NCI-H146 (cell line): ENCODE data around the gene RETNLB.

Source experiments
- DNase-seq: peaks from one replicate; lab custom pipeline; 2025; lab: John Stamatoyannopoulos, UW

The RETNLB gene, protein sequence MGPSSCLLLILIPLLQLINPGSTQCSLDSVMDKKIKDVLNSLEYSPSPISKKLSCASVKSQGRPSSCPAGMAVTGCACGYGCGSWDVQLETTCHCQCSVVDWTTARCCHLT

DNA sequence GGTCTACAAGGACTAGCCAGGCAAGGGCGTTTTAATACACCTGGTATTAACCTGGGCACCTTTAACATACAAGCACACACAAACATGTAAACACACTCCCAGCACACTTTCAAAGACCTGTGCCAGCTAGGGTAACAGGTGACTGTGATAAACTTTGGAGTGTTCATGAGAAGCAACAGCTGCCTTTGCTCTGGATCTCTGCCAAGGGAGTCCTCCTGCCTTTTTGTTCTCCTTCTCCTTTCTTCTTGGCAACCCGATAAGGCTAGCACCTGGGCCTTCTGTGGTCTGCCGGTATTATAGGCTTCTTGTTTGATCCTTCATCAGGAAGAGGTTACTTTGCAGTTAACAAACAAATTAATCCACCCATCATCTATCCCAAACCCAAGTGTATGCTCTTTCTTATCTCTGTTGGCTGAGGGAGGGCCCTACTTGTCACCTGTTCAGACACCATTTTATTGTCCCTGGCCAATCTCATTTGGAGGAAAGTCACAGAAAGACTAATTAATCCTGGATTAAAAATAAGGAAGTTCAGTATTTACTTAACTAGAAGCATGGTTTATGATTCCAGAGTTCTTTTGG, at the start of gene RETNLB:
RETNLB (minus strand) TSS at position 7 of the 579 bp plus-strand sequence. CDS start 225 bp downstream, outside the sequence.
- DNase-seq = peak; percentile 100

DNA sequence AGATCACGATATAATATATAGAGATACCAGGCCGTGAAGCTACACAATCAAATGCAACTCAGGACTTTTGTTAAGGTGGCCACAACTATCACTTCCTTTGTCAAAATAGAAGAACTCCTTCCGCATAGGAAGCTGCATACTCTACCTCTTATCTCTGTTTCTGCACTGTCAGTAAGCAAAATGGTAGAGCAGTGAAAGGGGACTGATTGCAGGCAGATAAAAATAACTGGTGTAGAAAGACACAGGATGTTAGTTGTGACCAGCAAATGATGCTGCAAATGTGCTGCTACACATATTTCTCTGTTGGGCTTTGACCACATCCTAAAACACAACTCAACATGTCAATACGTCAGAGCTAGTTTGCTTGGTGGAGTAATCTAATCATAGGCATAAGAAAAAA, 49.1 kb upstream of the RETNLB start:
- DNase-seq = no peak

DNA sequence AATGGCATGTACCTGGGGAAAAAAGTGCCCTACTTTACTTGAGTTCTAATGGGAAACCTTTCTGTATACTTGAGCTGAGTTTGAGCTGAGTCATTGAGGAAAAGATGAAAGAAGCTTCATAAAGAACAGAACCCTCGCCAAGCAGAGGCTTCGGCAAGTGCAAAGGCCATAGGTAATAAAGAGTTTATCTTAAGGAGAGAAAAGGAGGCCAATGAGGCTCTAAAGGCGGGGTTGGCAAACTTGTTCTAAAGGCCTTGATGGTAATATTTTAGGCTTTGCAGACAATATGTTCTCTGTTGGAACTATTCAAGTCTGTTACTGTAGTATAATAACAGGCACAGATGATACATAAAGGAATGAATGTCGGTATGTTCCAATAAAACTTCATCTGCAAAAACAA, 47.8 kb upstream of the RETNLB start:
- DNase-seq = no peak

DNA sequence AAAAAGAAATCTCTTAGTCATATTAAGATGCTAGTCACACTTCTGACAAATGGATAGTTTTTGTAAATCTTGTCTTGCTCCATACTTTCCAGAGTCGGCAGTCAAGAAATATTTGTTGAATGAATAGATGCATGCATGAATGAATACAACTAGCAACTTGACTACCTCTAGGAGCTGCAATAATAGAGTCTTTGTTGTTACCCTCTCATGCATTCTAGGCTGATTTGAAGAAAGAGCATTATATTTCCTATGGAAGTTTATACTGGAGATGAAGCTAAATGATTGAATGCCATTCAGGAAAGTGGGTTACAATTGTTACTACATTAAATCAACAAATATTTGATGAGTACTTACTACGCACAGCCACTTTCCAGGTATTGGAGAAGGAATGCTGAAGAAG, 47.2 kb upstream of the RETNLB start:
- no peak for DNase-seq

DNA sequence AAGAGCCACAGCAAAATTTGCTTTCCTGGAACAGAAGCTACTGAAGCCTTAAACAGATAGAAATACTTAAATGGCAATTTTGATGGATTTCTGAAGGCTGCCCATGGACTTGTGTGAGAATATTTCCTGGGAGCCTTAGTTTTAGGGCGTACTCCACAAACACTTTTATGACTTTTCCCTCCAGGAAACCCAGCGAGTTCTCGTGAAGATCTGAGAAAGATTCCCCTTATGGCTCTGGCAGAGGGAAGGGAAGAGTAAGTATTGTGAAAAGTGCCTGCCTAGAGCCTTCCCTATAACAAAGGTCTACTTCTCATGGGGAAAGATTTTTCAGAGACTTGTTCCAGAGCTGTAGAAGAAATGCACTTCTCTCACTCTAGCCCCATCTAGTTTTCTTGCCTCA, 34.3 kb upstream of the RETNLB start:
- DNase-seq = no peak

DNA sequence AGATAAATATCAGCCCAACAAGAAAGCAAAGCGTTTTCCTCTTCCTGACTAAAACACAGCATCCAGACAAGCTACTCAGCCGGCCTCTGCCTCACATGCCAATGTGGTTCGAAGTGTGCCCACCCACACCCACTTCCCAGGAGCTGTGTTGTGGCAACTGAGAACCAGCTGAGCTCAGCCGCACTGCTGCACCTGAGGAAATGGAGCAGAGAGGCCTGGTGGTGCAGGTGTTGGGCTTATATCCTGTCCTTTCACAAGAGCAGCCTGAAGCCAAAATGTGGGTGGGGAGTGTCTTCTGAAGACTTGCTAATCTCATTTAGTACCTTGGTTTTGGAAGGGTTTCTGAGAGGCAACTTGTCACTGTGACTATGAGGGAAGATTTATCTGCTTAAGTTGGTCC, 23.0 kb upstream of the RETNLB start:
- DNase-seq = no peak

DNA sequence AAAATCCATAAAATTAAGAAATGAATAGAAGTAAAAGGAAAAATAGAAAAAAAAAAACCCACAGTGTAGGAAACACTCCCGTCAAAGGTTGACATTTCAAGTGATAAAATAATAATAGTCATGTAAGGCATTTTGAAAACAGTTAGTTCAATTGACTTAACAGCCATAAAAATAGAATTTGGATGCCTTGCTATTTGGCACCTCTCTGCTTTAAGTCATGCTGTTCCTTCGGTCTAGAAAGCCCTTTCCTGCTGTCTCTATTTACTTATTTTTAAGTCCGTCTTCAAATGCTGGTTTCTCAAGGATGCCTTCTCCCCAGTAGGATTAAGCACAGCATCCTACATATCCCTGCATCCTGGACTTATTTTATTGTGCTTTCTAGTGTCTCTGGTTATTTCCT, 22.3 kb upstream of the RETNLB start:
- DNase-seq = no peak

DNA sequence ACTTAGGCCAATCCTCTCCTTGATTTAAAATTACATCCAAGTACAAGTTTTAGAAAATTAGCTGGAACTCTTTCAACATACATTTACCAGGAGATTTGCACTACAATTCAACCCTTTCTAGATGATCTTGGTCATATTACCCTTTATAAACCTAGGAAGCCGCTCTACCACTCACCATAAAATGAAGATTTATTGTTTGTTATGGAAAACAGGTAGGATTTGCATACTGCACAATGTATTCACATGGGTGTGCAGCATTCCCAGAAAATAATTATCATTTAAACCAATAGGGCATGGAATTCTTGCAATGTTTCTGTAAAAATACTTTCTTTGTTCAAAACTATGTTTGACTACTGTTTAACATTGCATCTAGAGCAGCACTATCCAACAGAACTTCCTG, 18.4 kb upstream of the RETNLB start:
- no peak for DNase-seq

DNA sequence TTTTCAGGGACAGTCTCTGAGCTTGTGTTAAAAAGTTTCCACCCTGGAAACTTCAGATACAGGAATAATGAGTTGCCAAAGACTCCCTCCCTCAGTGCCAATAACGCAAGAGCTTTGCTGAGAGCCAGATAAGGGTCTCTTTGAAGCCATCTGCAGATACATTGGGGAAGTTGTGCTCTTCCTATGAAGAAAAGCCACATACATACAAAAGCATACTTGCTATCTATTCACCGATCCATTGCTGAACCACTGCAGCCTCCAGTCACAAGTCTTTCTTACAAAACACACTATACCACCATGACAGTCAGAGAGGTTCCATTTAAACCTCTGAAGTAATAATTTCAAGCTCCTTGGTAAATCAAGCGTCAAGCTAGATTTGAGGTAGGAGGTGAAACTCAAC, 10.0 kb upstream of the RETNLB start:
- no peak for DNase-seq

DNA sequence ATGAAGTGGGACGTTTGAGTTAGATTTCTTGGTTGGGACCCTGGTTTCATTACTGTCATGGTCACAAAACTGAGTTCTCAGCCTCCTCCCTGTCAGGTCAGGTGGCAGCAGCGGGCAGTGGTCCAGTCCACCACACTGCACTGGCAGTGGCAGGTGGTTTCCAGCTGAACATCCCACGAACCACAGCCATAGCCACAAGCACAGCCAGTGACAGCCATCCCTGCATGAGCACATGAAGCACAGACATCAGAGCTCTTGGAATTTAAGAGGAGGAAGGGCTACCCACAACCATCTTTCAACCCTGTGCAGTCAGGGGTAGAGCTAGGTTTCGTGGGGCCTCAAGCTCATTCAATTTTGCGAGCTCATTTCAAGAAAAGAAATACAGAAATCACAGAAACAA, 1.5 kb downstream of the RETNLB start:
- DNase-seq = peak; percentile 61

DNA sequence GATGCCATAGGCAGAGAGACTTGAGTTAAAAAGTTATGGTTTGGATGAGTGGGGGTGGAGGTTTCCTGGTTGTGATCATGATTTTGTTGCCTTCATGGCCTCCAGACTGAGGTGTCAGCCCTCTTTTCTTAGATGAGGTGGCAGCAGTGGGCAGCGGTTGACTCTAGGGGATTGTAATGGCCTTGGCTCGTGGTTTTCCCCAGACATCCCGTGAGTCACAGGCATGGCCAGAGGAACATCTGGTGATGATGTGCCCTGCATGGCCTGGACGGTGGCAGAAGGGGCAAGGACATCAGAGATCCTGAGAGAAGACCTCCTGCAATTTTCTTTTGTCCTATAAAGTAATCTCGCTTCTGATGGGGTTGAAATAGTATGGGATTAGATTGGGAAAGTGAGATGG, 12.4 kb downstream of the RETNLB start:
- DNase-seq = no peak

DNA sequence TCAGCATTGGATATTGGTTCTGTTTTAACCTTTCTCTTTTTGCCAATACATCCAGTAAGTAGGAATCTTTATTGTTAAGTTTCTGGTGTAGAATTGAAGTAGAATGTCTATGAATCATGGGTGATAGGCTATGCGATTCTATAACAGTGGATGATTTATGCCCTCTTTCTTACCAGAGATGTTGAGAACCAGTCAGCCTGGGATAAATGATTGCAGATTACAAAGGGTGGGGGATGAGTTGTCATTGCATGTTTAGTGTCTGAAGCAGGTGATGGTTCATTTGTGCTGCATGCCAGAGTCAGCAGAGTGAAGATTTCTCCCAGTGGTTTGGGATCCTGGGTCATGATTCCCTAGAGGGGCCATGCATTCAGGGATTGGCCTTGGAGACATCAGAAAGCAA, 14.3 kb downstream of the RETNLB start:
- no peak for DNase-seq

DNA sequence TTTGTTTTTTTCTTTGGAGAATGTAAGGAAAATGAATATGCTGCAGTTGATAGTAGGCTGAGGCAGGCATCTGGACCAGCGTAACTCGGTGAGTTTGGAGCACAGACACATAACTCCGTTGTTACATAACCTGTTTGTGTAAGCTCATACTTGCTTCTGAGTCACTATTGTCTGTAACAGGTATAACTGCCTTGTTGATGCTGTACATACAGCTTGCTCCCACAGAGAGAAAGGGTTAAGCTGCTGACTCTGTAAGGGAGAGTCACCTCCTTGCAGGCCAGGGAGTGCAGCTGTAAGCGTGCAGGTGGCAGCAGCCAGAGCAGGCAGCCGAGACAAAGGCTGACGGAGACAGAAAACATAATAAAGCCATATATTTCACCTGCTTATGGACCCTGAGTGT, 20.4 kb downstream of the RETNLB start:
- no peak for DNase-seq

DNA sequence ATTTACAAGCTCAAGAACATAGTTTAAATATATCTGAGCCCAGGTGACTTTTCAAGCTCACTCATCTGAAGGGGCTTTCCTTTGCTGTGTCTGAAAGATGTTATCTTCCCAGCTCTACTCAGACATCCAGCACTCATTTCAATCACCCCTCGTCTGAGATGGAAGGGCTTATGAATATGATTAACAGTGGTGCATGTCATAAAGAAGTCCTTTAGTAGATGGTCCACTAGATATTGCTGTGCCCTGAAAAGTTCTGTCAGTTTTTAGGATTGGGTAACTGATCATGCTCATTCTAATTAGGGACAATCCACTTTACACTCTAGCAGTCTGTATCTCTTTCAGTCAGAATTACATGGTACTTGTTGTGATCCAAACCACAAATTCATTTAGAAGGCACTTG, 28.3 kb downstream of the RETNLB start:
- DNase-seq = no peak

DNA sequence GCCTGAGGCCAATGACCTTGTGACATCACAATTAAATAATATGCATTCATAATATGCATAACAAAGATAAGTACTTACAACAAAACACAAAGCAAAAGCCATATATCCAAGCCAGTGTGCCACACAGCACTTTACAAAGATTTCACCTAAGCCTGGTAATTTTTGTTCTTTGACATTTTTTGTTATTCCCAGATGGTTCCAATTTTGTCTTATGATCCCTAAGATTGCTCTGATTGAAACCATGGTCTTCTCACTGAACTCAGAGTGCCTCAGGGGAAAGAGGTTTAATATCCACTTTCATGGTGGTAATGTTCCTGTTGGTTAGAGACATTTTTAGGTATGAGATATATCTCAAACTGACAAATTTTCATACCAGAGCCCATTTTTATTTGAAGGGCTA, 29.1 kb downstream of the RETNLB start:
- DNase-seq = no peak

DNA sequence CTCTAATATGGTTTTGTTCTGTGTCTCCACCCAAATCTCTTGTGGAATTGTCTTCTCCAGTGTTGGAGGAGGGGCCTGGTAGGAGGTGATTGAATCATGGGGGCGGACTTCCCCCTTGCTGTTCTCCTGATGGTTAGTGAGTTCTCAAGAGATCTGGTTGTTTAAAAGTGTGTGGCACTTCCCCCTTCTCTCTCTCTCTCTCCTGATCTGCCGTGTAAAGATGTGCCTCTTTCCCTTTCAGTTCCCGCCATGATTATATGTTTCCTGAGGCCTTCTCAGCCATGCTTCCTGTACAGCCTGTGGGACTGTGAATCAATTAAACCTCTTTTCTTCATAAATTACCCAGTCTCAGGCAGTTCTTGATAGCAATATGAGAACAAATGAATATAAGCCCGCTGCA, 33.1 kb downstream of the RETNLB start:
- DNase-seq = no peak

DNA sequence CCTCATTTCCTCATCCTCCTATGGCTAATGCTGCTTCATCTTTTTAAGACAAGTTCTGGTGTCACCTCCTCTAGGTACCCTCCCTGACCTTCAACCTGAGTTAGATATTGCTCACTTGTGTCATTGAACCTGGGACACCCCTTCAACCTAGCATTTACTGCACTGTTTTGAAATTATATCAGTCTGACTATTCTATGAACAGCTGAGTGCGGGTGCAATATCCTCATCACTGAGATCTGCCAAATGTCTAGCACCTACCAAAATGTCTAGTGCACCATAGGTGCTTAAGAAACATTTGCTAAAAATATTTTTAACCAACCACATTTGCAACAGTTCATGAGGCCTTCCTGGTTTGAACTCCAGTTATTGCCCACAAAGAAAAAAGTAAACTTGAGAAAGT, 34.5 kb downstream of the RETNLB start:
- no peak for DNase-seq

DNA sequence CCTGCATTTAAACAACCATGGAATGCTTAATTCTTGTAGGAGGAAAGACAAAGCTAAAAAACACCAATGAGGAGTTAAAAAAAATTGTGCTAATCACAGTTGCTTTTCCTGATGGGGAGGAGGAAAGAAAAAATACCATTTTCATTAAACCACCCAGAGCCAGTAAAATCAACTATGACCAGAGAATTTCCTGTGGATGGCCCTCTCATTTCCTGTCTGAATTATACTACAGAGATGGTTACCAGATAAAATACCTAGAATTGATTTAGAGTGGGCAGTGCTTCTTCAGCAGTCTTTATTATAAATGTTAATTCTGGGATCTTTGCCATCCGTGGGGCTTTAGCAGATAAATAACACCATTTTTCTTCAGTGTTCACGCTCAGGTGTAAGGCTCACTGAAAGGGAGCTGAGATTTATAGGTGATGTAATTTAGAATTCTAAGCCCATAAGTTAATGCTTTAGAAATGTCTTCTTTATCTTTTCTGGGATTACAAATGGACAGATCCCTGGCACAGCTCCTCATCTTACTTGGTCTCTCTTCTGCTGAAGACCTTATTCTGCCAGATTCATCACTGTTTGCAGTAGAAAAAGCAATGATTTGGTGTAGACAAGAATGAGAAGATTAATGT, 37.9 kb downstream of the RETNLB start:
- DNase-seq = no peak

DNA sequence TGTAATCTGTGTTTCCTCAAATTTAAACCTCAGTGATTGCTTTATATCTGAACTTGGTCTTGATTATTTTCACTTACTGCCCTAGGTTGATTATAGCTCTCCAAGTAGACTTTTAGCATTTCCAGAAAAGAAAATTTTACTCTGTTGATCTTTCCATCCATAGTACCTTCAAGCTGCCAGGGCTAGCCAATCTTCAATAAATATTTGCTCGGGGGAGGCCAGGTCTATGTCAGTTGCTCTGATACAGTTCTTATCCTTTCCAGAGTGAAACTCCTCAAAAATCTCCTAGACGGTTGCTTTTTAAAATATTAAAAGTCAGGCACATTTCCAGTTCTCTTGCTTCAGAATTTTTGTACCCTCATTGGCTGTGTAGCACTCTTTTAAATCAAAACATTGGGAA, 38.8 kb downstream of the RETNLB start:
- no peak for DNase-seq

DNA sequence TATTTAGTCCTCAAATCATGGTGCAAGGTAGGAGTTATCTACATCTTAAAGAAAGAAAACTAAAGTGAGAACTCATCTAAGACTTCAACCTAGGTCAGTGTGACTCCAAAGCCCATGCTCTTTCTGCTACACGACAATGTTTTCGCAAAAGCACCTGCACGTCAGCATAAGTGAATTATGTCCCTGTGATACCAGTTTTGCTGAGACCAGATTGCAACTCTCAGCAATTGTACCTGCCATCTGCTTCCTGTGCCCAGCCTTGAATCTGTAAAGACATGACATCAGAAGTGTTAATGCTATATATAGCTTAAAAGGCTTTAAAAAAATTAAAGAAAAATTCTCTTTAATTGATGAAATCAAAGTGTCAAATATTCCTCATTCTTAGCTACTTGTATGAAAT, 43.4 kb downstream of the RETNLB start:
- no peak for DNase-seq

DNA sequence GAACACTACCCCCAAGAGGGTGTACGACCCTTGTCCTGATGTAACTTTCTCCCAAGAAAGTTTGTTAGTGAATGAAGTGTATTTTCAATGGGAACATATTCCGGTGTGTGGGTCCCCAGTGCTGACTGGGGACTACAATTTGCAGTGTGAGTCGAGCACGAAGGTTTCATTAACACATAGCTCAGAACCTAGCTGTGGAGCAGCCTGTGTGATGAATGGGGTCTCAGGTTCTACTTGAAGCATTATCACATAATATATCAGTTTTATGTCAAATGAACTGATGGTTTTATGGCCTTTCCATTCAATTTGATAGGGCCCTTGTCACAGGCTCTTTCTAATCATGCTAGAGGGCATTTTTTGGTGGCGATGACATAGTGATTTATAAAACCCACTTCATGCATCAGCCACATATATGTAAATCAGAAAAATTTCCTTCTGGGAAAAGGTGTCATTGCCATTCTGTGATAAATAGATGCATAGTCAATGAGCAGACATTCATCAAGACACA, 44.1 kb downstream of the RETNLB start:
- no peak for DNase-seq
